ENCODE measurements around the gene PLA2G2C. TPM values are rescaled to one million over a fixed set of nuclear protein-coding genes. Genes with fewer than 3 reads are reported as not detected.

Gene PLA2G2C
- total and polyA plus RNA-seq, 2 donors (not counting 1 experiment from before 2014, with no cell fraction given): 0.03 TPM; not detected in 1

DNA sequence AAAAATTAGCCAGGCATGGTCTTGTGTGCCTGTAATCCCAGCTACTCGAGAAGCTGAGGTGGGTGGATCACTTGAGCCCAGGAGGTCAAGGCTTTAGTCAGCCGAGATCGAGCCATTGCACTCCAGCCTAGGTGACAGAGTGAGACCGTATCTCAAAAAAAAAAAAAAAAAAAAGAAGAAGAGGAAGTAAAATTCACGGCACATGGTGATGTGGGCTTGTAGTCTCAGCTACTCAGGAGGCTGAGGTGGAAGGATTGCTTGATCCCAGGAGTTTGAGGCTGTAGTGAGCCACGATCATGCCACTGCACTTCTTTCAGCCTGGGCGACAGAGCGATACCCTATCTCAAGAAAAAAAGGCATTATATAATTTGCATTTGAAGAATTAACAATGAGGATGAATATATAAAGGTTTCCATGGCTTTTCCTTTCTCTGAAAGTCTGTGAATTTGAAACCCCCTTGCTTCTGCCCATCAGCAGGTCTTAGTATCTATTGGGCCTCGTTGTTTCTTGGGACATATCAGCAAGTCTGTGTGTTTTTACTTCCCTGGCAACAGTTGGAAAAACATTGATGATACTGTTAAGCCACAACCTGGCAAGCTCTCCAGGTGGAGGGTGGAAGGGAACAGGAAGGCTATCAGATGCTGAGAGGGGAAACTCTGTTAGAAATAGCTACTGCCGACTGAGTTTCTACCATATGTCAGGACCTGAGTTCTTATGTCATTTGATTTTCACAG, 62.4 kb downstream of the PLA2G2C start:
- H3K4me2 ChIP-seq (replicated peaks; ENCODE audit: low read depth, low read length, poor library complexity, severe bottlenecking): peak overlapping the region; percentile 29
- POLR2A ChIA-PET: interaction anchor here (0.6 to 1.3 kb wide), 3 partner anchors 9 to 23 kb away, joined by 3 to 4 read pairs (median 3); no protein-coding TSS in a partner anchor
- TF ChIP-seq, protein P1, sequence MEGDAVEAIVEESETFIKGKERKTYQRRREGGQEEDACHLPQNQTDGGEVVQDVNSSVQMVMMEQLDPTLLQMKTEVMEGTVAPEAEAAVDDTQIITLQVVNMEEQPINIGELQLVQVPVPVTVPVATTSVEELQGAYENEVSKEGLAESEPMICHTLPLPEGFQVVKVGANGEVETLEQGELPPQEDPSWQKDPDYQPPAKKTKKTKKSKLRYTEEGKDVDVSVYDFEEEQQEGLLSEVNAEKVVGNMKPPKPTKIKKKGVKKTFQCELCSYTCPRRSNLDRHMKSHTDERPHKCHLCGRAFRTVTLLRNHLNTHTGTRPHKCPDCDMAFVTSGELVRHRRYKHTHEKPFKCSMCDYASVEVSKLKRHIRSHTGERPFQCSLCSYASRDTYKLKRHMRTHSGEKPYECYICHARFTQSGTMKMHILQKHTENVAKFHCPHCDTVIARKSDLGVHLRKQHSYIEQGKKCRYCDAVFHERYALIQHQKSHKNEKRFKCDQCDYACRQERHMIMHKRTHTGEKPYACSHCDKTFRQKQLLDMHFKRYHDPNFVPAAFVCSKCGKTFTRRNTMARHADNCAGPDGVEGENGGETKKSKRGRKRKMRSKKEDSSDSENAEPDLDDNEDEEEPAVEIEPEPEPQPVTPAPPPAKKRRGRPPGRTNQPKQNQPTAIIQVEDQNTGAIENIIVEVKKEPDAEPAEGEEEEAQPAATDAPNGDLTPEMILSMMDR (IDR thresholded peaks at IDR 0.05): no peak
- no peak for TF ChIP-seq EZH2 (IDR thresholded peaks at IDR 0.05; ENCODE audit: borderline replicate concordance, insufficient read depth, low read depth, low read length, poor library complexity, severe bottlenecking)
- peak overlapping the region; percentile 44 for H2AFZ ChIP-seq (ENCODE audit: insufficient read depth, low read depth, low read length, poor library complexity, severe bottlenecking)
- no peaks in the 10 kb centered on the region for H3K27me3 Mint-ChIP-seq
- H3K36me3 ChIP-seq (replicated peaks in 1 of 2; ENCODE audit: control extremely low read depth in 1 of 2, control insufficient read depth in 1 of 2, extremely low read depth in 1 of 2, insufficient read depth in 2 of 2, low read length in 1 of 2): no peaks in the 10 kb centered on the region
- peaks cover 0 to 11% (median 2%) of the 10 kb centered on the region in 3 donors for H3K9me3 ChIP-seq (ENCODE audit: control extremely low read depth in 1 of 3, control insufficient read depth in 2 of 3, insufficient read depth in 1 of 3, low read length in 2 of 3)
- peaks cover 7% of the 10 kb centered on the region for H3K9me3 Mint-ChIP-seq (ENCODE audit: insufficient read depth)
- H3K9ac ChIP-seq (ENCODE audit: low read length): no peak overlapping the region
- H3K27ac ChIP-seq (ENCODE audit: low read length in 2 of 2): no peak overlapping the region
- CTCF ChIA-PET: interaction anchor here (0.7 to 1.9 kb wide), 4 partner anchors 22 to 510 kb away, joined by 3 to 11 read pairs (median 4); partner anchors contain the start of gene PINK1
- peaks cover 38 to 54% of the 10 kb centered on the region in 2 donors for H3K4me1 ChIP-seq (ENCODE audit: control insufficient read depth in 2 of 2, insufficient read depth in 2 of 2, low read length in 2 of 2)
- H3K4me3 ChIP-seq (ENCODE audit: control extremely low read depth in 1 of 5, extremely low read depth in 1 of 5, insufficient read depth in 1 of 5, low read depth in 2 of 5, low read length in 4 of 5): no peak overlapping the region
- no peaks in the 10 kb centered on the region for H3K27me3 ChIP-seq (replicated peaks in 1 of 4; ENCODE audit: control extremely low read depth in 1 of 4, control insufficient read depth in 3 of 4, insufficient read depth in 4 of 4, low read length in 3 of 4)
- peaks cover 65% of the 10 kb centered on the region for H3K4me1 Mint-ChIP-seq
- WGBS (ENCODE audit: insufficient coverage): 44% methylated on average over 2 of the region's 10 CpGs
- H3K79me2 ChIP-seq (ENCODE audit: control insufficient read depth, insufficient read depth, low read length): no peaks in the 10 kb centered on the region
- no peaks in the 10 kb centered on the region for H4K20me1 ChIP-seq (ENCODE audit: control insufficient read depth, insufficient read depth, low read length, poor library complexity, severe bottlenecking)
- intact Hi-C loops (cut with micrococcal nuclease): loop anchor here (1.0 kb wide), 1 partner anchor 23 kb away; no protein-coding TSS in a partner anchor
- H3K4me3 Mint-ChIP-seq: peak overlapping the region; percentile 29
- peak; percentile 50 for ATAC-seq (ENCODE audit: low read depth)
- H3K27ac Mint-ChIP-seq: no peak overlapping the region
- DNase-seq: peak; percentile 54

- TF ChIP-seq, protein P1 (IDR thresholded peaks at IDR 0.05): no peak
- no peak for TF ChIP-seq EZH2 (IDR thresholded peaks at IDR 0.05; ENCODE audit: borderline replicate concordance, insufficient read depth, low read depth, low read length, poor library complexity, severe bottlenecking)
- no peak overlapping the region for H2AFZ ChIP-seq (ENCODE audit: insufficient read depth, low read depth, low read length, poor library complexity, severe bottlenecking)
- ChIA-PET POLR2A (no interaction called here), CTCF (interaction anchor here (0.9 to 1.5 kb wide), 4 partner anchors 19 to 74 kb away, joined by 3 to 5 read pairs (median 4); no protein-coding TSS in a partner anchor)
- ATAC-seq (ENCODE audit: low read depth): no peak
- H3K4me3 ChIP-seq (ENCODE audit: control extremely low read depth in 1 of 5, extremely low read depth in 1 of 5, insufficient read depth in 1 of 5, low read depth in 2 of 5, low read length in 4 of 5): no peak overlapping the region
- no peaks in the 10 kb centered on the region for H3K36me3 ChIP-seq (replicated peaks in 1 of 2; ENCODE audit: control extremely low read depth in 1 of 2, control insufficient read depth in 1 of 2, extremely low read depth in 1 of 2, insufficient read depth in 2 of 2, low read length in 1 of 2)
- Mint-ChIP-seq H3K27me3 (no peaks in the 10 kb centered on the region), H3K4me1 (peaks cover 72% of the 10 kb centered on the region), H3K4me3 (no peak overlapping the region), H3K9me3 (ENCODE audit: insufficient read depth) (no peaks in the 10 kb centered on the region), H3K27ac (peak overlapping the region; percentile 32)
- intact Hi-C loops (cut with micrococcal nuclease): no loop called here
- H3K4me1 ChIP-seq (ENCODE audit: control insufficient read depth in 2 of 2, insufficient read depth in 2 of 2, low read length in 2 of 2): peaks cover 40 to 44% of the 10 kb centered on the region in 2 donors
- no peak overlapping the region for H3K27ac ChIP-seq (ENCODE audit: low read length in 2 of 2)
- H3K79me2 ChIP-seq (ENCODE audit: control insufficient read depth, insufficient read depth, low read length): no peaks in the 10 kb centered on the region
- WGBS (ENCODE audit: insufficient coverage): 98% methylated on average over 4 of the region's 4 CpGs
- H4K20me1 ChIP-seq (ENCODE audit: control insufficient read depth, insufficient read depth, low read length, poor library complexity, severe bottlenecking): no peaks in the 10 kb centered on the region
- no peaks in the 10 kb centered on the region for H3K27me3 ChIP-seq (replicated peaks in 1 of 4; ENCODE audit: control extremely low read depth in 1 of 4, control insufficient read depth in 3 of 4, insufficient read depth in 4 of 4, low read length in 3 of 4)
- H3K9ac ChIP-seq (ENCODE audit: low read length): no peak overlapping the region
- no peak overlapping the region for H3K4me2 ChIP-seq (replicated peaks; ENCODE audit: low read depth, low read length, poor library complexity, severe bottlenecking)
- no peak for DNase-seq
- H3K9me3 ChIP-seq (ENCODE audit: control extremely low read depth in 1 of 3, control insufficient read depth in 2 of 3, insufficient read depth in 1 of 3, low read length in 2 of 3): no peaks in the 10 kb centered on the region
These were observed 65.5 kb downstream of the PLA2G2C start for GRCh38 chr1:20120796-20121195.

Measured in B cell (primary cell).